NCI-H748 treated with DMSO at 0.1 percent for 48 hours (cell line): ENCODE data around the gene ENTR1.
"Not testable (repeated sequence)": the region's sequence is repeated elsewhere in the genome, so short reads cannot be mapped to it uniquely, and the experiment has no call there.

Source experiments
- DNase-seq: peaks from one replicate; lab custom pipeline; 2025; lab: John Stamatoyannopoulos, UW

Gene ENTR1

GRCh38 chr9:136419092-136419420 is 8.6 kb upstream of the ENTR1 start:
- DNase-seq = no peak

- no peak for DNase-seq
Measured at GRCh38 chr9:136418182-136419091, 8.0 kb upstream of the ENTR1 start.

- no peak for DNase-seq
Measured at GRCh38 chr9:136416914-136417313, 6.5 kb upstream of the ENTR1 start.

GRCh38 chr9:136416427-136416826 is 6.0 kb upstream of the ENTR1 start:
- DNase-seq = no peak

- DNase-seq = no peak
Measured at GRCh38 chr9:136412962-136413361, 2.5 kb upstream of the ENTR1 start.

- DNase-seq = no peak
Measured at GRCh38 chr9:136411378-136411777, 964 bp upstream of the ENTR1 start.

- no peak for DNase-seq
Measured at GRCh38 chr9:136409557-136410455, 608 bp downstream of the ENTR1 start.

- no peak for DNase-seq
Measured at GRCh38 chr9:136407911-136408310, 2.5 kb downstream of the ENTR1 start.

GRCh38 chr9:136407061-136407460 is 3.4 kb downstream of the ENTR1 start:
- DNase-seq = not testable (repeated sequence)

GRCh38 chr9:136405904-136406303 is 4.5 kb downstream of the ENTR1 start:
- not testable (repeated sequence) for DNase-seq

- no peak for DNase-seq
Measured at GRCh38 chr9:136405481-136405880, 4.9 kb downstream of the ENTR1 start.

- DNase-seq = no peak
Measured at GRCh38 chr9:136404801-136405136, 5.6 kb downstream of the ENTR1 start.

GRCh38 chr9:136403915-136404800 is 6.3 kb downstream of the ENTR1 start:
- no peak for DNase-seq

GRCh38 chr9:136403538-136403914 is 6.9 kb downstream of the ENTR1 start:
- DNase-seq = no peak

GRCh38 chr9:136402067-136402466 is 8.3 kb downstream of the ENTR1 start:
- DNase-seq = no peak

- no peak for DNase-seq
Measured at GRCh38 chr9:136401173-136401922, 9.1 kb downstream of the ENTR1 start.

GRCh38 chr9:136400038-136400834 is 10.2 kb downstream of the ENTR1 start, which contains the start of gene SNAPC4:
Gene SNAPC4, minus strand, starts transcription at chr9:136400170. Its CDS starts 1,742 bp downstream, at chr9:136398428.
- peak; percentile 81 for DNase-seq

- DNase-seq = no peak
Measured at GRCh38 chr9:136399176-136400037, 11.0 kb downstream of the ENTR1 start.

- no peak for DNase-seq
Measured at GRCh38 chr9:136398286-136398685, 12.1 kb downstream of the ENTR1 start.
